Nephron progenitor cell (in vitro differentiated cells): Measurements from ENCODE around the gene IFNGR1.
"Not testable (repeated sequence)": the region's sequence is repeated elsewhere in the genome, so short reads cannot be mapped to it uniquely, and the experiment has no call there.

Experiments
- DNase-seq: peaks from one replicate; pipeline ENCODE4 v3.0.0; 2021
- H3K27ac Mint-ChIP-seq: 2 replicates; pipeline ENCODE4 v1.8.0; 2021; ENCODE audit warnings: mild to moderate bottlenecking, moderate library complexity, mixed read lengths
- H3K27me3 Mint-ChIP-seq: 2 replicates; pipeline ENCODE4 v1.8.0; 2021; ENCODE audit warnings: mild to moderate bottlenecking, low read depth, mixed read lengths; ENCODE audit not compliant: poor library complexity
- H3K36me3 Mint-ChIP-seq: 2 replicates; pipeline ENCODE4 v1.8.0; 2021; ENCODE audit warnings: low read depth, mixed read lengths
- H3K4me1 Mint-ChIP-seq: 2 replicates; pipeline ENCODE4 v1.8.0; 2021; ENCODE audit warnings: mixed read lengths
- H3K4me3 Mint-ChIP-seq: 2 replicates; pipeline ENCODE4 v1.8.0; 2021; ENCODE audit warnings: mild to moderate bottlenecking, moderate library complexity, mixed read lengths
- H3K9me3 Mint-ChIP-seq: 2 replicates; pipeline ENCODE4 v1.8.0; 2021; ENCODE audit warnings: mild to moderate bottlenecking, moderate library complexity, mixed read lengths
- CTCF ChIP-seq: fragments of 200-600 bp; sonication (generic); IDR thresholded peaks from 2 replicates; pipeline ENCODE4 v1.5.0; 2021; ENCODE audit warnings: antibody characterized with exemption

IFNGR1 gene

GRCh38 chr6:137254966-137255365 lies 35.8 kb upstream of the IFNGR1 start:
- no peaks in the 10 kb centered on the region for H3K4me1 Mint-ChIP-seq
- TF ChIP-seq CTCF, result no peak
- no peak for DNase-seq
- H3K36me3 Mint-ChIP-seq, result peaks cover 5% of the 10 kb centered on the region
- peaks cover 50% of the 10 kb centered on the region for H3K9me3 Mint-ChIP-seq
- H3K4me3 Mint-ChIP-seq, result no peak overlapping the region
- peaks cover 5% of the 10 kb centered on the region for H3K27me3 Mint-ChIP-seq
- no peak overlapping the region for H3K27ac Mint-ChIP-seq

DNA sequence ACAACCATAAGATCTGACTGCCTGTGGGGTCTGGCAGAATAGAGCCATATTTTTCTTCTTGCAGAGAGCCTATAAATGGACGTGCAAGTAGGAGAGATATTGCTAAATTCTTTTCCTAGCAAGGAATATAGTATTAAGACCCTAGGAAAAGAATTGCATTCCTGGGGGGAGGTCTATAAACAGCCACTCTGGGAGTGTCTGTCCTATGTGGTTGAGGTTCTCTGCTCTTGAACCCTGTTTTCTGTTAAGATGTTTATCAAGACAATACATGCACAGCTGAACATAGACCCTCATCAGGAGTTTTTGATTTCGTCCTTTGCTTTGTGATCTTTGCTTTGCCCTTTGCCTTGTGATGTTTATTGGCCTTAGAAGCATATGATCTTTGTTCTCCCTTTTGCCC lies 35.2 kb upstream of the IFNGR1 start:
- peaks cover 50% of the 10 kb centered on the region for H3K9me3 Mint-ChIP-seq
- not testable (repeated sequence) for H3K36me3 Mint-ChIP-seq, H3K4me3 Mint-ChIP-seq, DNase-seq, H3K27me3 Mint-ChIP-seq, H3K27ac Mint-ChIP-seq, H3K4me1 Mint-ChIP-seq

GRCh38 chr6:137248702-137249101 lies 29.5 kb upstream of the IFNGR1 start:
- no peak for TF ChIP-seq CTCF
- Mint-ChIP-seq H3K27me3 (no peaks in the 10 kb centered on the region), H3K36me3 (no peaks in the 10 kb centered on the region), H3K4me3 (no peak overlapping the region), H3K9me3 (peaks cover 15% of the 10 kb centered on the region), H3K4me1 (no peaks in the 10 kb centered on the region), H3K27ac (no peak overlapping the region)
- no peak for DNase-seq

GRCh38 chr6:137247724-137248123 lies 28.5 kb upstream of the IFNGR1 start:
- no peaks in the 10 kb centered on the region for H3K4me1 Mint-ChIP-seq
- TF ChIP-seq CTCF, result no peak

GRCh38 chr6:137246791-137247202 lies 27.6 kb upstream of the IFNGR1 start:
- H3K9me3 Mint-ChIP-seq, result no peaks in the 10 kb centered on the region
- DNase-seq, result no peak
- no peak overlapping the region for H3K27ac Mint-ChIP-seq
- no peaks in the 10 kb centered on the region for H3K4me1 Mint-ChIP-seq
- H3K4me3 Mint-ChIP-seq, result no peak overlapping the region
- H3K27me3 Mint-ChIP-seq, result no peaks in the 10 kb centered on the region
- TF ChIP-seq CTCF, result no peak
- no peaks in the 10 kb centered on the region for H3K36me3 Mint-ChIP-seq

More at GRCh38 chr6:137247724-137248123, 28.5 kb upstream of the IFNGR1 start:
- Mint-ChIP-seq H3K36me3 (no peaks in the 10 kb centered on the region), H3K9me3 (peaks cover 7% of the 10 kb centered on the region), H3K27ac (no peak overlapping the region), H3K4me3 (no peak overlapping the region), H3K27me3 (no peaks in the 10 kb centered on the region)
- DNase-seq, result no peak

DNA sequence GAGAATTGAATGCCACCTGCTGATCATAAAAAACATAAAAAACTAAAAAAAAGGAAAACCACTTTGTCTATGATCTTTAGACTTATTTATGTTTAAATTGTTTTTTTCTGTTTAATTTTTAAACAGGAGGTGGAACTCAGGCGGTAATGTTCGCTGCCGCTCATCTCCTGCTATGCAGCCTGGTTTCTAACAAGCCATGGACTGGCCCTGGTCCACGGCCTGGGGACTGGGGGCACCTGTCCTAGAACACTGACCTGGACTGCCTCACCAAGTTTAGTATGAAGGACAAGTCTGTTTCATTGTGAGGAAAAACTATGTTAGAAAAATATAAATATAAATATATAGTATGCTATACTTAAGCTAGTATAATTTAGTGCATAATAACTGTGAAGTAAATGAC lies 27.0 kb upstream of the IFNGR1 start:
- Mint-ChIP-seq H3K4me1 (no peaks in the 10 kb centered on the region), H3K4me3 (no peak overlapping the region), H3K36me3 (no peaks in the 10 kb centered on the region), H3K27ac (no peak overlapping the region), H3K27me3 (no peaks in the 10 kb centered on the region), H3K9me3 (no peaks in the 10 kb centered on the region)
- TF ChIP-seq CTCF, result no peak
- no peak for DNase-seq
